C1 segment of cervical spinal cord (tissue), 14 donors: ENCODE measurements around the gene OR5D13.

Source experiments
- DNase-seq, 14 donors: peaks; one replicate each; lab custom pipeline; 2025; lab: John Stamatoyannopoulos, UW

Gene OR5D13, protein sequence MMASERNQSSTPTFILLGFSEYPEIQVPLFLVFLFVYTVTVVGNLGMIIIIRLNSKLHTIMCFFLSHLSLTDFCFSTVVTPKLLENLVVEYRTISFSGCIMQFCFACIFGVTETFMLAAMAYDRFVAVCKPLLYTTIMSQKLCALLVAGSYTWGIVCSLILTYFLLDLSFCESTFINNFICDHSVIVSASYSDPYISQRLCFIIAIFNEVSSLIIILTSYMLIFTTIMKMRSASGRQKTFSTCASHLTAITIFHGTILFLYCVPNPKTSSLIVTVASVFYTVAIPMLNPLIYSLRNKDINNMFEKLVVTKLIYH

DNA sequence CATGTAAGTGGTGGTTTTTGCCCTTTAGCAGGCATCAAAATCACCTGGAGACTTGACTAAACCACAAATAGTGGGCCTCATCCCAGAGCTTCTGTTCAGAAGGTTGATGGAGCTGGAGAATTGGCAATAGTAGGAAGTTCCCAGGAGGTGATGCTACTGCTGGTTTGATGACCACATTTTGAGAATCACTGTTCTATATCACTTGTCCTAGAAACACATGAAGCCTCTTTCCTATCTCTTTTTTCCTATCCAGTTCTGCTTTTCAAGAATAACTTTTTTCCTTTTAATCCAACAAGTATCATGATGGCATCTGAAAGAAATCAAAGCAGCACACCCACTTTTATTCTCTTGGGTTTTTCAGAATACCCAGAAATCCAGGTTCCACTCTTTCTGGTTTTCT is at the start of gene OR5D13:
Gene OR5D13, plus strand, starts transcription at position 301 of the 400 bp plus-strand sequence. Its CDS starts 0 bp downstream, at position 301.
- DNase-seq: no peak

DNA sequence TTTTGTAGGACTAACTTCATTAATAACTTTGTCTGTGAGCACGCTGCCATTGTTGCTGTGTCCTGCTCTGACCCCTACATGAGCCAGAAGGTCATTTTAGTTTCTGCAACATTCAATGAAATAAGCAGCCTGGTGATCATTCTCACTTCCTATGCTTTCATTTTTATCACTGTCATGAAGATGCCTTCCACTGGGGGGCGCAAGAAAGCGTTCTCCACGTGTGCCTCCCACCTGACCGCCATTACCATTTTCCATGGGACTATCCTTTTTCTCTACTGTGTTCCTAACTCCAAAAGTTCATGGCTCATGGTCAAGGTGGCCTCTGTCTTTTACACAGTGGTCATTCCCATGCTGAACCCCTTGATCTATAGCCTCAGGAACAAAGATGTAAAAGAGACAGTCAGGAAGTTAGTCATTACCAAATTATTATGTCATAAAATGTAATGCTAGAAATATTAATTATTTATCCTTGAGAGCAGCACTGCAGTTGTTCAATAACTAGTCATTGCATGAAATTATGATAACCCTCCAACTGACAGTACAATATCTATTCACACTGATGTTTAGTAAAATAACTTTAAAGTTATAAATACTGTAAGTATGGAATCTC is 46.4 kb upstream of the OR5D13 start:
- no peak for DNase-seq

DNA sequence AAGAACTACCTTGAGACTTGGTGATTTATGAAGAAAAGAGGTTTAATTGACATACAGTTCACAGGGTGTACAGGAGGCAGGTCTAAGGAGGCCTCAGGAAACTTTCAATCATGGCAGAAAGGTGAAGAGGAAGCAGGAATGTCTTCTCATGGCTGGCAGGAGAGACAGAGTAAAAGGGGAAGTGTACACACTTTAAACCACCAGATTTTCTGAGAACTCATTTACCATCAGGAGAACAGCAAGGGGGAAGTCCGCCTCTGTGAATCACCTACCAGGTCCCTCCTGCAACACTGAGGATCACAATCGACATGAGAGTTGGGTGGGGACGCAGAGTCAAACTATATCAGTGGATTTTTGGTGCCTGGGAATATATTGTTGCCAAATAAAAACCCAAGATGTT is 40.3 kb upstream of the OR5D13 start:
- DNase-seq: no peak

DNA sequence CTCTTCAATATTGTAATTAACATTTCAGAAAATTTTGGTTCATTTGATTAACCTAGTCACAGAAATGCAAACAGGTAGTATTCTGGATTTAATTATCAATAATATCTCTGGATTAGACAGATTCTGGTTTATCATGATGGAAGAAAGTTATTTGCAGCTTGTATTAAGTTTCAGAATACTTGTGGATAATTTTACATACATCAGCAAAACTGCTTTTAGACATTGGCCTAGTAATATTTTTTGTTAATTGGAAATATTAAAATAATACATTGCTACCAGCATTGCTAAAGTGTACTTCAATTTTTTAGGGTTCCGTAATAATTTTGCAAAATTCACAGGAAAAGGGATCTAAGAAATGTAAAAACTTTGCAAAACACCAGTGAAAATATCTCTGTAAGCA is 18.4 kb downstream of the OR5D13 start:
- DNase-seq: no peak

DNA sequence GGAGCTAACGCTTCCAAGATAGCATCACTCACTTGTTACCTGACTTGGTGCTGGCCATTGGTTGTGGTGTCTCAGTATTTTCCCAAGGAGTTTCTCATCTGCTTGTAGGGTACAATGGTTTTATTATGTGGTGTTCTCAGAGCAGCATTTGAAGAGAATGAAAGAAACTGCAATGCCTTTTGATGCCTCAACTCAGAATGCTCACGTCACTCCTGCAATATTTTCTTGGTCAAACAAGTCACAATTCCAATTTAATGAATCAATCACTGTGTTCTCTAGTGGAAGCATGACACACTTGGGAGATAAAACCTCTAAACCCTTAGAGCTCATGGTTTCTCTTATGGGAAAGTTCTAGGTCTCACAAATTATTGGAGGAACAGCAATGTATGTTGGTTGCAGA is 20.1 kb downstream of the OR5D13 start:
- no peak for DNase-seq

DNA sequence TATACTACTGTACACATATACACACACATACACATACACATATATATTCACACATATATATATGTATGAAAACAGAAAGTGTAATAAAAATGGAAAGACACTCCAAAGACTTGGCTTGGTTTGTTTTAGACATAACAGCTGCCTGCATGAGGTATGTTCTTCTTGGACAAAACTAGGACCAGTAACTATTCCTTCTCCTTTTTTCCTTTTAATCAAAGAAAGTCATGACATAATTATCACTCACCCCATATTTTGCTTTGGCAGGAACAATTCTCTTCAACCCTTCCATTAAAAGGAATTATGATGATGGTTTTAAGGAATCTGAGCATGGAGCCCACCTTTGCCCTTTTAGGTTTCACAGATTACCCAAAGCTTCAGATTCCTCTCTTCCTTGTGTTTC is 22.0 kb downstream of the OR5D13 start, which contains the start of gene OR5D14:
Gene OR5D14, plus strand, starts transcription at position 301 of the 400 bp plus-strand sequence. Its CDS starts 0 bp downstream, at position 301.
- no peak for DNase-seq

DNA sequence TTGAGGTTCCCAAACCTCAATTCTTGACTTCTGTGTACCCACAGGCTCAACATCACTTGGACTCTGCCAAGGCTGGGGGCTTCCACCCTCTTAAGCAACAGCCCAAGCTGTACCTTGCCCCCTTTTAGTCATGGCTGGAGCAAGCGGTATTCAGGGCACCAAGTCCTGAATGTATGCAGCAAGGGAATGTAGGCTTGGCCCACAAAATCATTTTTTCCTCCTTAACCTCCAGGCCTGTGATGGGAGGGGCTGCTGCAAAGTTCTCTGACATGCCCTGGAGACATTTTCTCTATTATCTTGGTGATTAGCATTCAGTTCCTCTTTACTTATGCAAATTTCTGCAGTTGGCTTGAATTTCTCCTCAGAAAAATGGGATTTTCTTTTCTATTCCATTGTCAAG is 33.0 kb downstream of the OR5D13 start:
- no peak for DNase-seq

DNA sequence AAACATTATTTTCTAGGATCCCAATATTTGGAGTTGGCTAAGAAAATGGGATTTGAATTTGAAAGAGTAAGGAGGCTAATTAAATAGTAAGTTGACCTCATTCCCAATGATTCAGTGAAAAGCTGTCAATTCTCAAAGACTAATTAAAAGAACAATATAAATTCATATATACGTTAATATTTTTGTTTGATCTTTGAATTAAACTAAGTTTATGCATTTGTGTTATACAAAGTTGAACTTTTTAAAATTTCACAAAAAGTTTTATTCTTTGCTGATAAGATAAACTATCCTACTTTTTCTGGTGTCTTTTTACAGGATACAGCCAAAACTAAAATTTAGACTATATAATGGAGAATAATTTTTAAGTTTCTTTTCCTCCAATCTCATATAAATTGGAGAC is 37.8 kb downstream of the OR5D13 start, which contains the start of gene OR5L1:
Gene OR5L1, plus strand, starts transcription at position 301 of the 400 bp plus-strand sequence. CDS start 100 bp downstream, outside the sequence.
- no peak for DNase-seq

DNA sequence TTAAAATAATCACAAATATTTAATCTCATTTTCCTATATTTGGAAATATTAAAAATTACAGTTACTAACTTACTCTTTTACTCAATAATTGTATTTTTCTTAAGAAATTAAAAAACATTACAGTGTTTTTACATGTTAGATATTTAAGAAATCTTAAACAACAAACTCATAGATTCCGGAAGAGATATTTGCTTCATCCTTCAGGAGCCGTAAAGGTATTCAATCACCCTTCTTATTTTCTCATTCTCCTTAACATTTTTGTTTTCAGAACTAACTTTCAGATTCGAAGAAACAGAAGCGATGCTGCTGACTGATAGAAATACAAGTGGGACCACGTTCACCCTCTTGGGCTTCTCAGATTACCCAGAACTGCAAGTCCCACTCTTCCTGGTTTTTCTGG is 46.1 kb downstream of the OR5D13 start, which contains the start of gene OR5D18:
Gene OR5D18, plus strand, starts transcription at position 301 of the 400 bp plus-strand sequence. Its CDS starts 0 bp downstream, at position 301.
- DNase-seq: no peak
